ENCODE results near the gene CPA5.
"Not testable (repeated sequence)": the region's sequence is repeated elsewhere in the genome, so short reads cannot be mapped to it uniquely, and the experiment has no call there.

The CPA5 gene

DNA sequence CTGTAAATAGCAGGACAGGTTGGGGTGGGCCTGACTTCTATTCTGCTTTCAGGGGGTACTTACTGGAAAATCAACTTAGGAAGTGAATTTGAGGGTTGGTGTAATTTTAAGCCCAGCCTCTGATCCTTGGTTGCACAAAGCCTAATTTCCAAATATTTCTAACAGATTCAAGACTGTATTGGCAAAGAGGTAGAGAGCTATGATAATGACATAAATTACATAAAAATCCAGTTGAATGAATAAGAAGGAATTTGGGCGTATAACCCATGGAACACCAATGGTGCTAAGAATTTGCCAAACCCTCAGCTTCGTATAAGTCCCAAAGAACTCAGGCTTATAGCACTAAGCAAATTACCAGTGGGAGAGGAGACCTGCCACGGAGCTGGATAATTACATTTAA is 39.7 kb upstream of the CPA5 start:
- Histone ChIP-seq H3K27me3 (ENCODE audit: insufficient read depth, low read depth, severe bottlenecking) (no peaks in the 10 kb centered on the region), H3K27ac (no peak overlapping the region), H3K9me3 (ENCODE audit: severe bottlenecking) (no peaks in the 10 kb centered on the region), H3K4me3 (ENCODE audit: low read depth, low read length) (no peak overlapping the region), H3K36me3 (no peaks in the 10 kb centered on the region)
- TF ChIP-seq, protein P1, sequence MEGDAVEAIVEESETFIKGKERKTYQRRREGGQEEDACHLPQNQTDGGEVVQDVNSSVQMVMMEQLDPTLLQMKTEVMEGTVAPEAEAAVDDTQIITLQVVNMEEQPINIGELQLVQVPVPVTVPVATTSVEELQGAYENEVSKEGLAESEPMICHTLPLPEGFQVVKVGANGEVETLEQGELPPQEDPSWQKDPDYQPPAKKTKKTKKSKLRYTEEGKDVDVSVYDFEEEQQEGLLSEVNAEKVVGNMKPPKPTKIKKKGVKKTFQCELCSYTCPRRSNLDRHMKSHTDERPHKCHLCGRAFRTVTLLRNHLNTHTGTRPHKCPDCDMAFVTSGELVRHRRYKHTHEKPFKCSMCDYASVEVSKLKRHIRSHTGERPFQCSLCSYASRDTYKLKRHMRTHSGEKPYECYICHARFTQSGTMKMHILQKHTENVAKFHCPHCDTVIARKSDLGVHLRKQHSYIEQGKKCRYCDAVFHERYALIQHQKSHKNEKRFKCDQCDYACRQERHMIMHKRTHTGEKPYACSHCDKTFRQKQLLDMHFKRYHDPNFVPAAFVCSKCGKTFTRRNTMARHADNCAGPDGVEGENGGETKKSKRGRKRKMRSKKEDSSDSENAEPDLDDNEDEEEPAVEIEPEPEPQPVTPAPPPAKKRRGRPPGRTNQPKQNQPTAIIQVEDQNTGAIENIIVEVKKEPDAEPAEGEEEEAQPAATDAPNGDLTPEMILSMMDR (IDR thresholded peaks at IDR 0.05; ENCODE audit: low read depth, low read length), result no peak
- DNase-seq, result no peak

DNA sequence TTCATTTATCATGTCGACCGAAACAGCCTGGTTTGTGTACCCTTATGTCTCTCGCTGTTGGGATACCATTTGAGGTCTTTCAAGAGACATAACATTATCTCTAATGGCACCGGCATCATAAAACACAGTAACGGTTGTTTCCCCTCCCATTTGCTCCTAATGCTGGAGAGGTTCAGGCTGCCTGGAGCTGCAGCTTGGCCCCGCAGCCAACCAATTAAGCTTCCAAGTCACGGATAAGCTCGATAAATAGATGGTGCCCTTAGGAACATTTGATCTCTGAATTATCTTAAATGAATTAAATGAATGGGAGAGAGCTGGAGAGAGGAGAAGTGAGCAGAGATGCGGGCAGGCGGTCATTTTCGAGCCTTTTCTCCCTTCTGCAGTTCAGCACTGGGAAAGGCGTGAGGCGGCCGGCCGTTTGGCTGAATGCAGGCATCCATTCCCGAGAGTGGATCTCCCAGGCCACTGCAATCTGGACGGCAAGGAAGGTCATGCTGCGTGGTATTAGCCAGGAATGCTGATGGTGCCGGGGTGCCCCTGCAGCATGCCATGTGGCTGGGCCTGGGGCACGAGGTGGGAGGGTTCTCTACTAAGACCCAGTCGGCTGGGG is 39.1 kb upstream of the CPA5 start:
- no peak overlapping the region for H3K4me3 ChIP-seq (ENCODE audit: low read depth, low read length)

DNA sequence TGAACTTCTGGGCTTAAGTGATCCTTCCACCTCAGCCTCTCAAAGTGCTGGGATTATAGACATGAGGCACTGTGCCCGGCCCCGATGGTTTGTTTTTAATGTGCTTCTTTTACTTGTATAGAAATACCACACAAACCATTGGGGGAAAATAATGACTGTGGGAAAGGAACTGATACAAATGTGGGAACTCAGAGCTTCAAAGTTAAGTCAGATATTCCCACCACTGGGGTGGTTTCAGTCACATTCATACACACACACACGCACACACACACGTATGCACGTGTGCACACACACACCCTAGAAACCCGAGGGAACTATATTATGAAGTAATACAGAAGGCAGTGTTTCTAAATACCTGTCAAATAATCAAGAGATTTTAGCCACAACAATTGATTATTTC is 34.6 kb upstream of the CPA5 start:
- DNase-seq, result no peak

More for the DNA sequence above, 39.1 kb upstream of the CPA5 start:
- no peak overlapping the region for H3K27ac ChIP-seq
- no peaks in the 10 kb centered on the region for H3K9me3 ChIP-seq (ENCODE audit: severe bottlenecking)
- no peak for DNase-seq
- H3K27me3 ChIP-seq (ENCODE audit: insufficient read depth, low read depth, severe bottlenecking), result no peaks in the 10 kb centered on the region
- no peaks in the 10 kb centered on the region for H3K36me3 ChIP-seq
- TF ChIP-seq, protein P1 (IDR thresholded peaks at IDR 0.05; ENCODE audit: low read depth, low read length), result no peak

DNA sequence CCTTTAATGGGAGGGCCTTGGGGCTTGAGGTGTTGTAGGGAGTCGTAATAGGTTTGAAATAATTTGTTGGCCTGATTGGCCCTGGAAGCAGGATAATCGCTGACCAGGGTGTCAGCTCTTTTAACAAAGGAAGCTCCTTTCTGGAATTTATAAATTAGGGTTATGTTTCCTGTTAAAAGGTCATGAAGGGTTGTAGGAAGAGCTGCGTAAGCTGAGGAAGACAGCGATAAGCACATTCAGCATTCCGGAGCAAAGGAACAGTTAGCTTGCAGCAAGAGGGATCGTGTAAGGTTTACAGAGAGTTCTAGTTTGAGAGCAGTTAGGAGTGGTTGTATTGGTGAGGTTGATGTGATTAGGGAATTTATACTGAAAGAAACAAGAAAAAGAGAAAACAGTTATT is 30.3 kb upstream of the CPA5 start:
- Histone ChIP-seq H3K27ac (no peak overlapping the region), H3K9me3 (ENCODE audit: severe bottlenecking) (peaks cover 3% of the 10 kb centered on the region), H3K27me3 (ENCODE audit: insufficient read depth, low read depth, severe bottlenecking) (no peaks in the 10 kb centered on the region), H3K4me3 (ENCODE audit: low read depth, low read length) (no peak overlapping the region), H3K36me3 (no peaks in the 10 kb centered on the region)
- TF ChIP-seq, protein P1 (IDR thresholded peaks at IDR 0.05; ENCODE audit: low read depth, low read length), result no peak
- no peak for DNase-seq

More for the DNA sequence above, 34.6 kb upstream of the CPA5 start:
- Histone ChIP-seq H3K9me3 (ENCODE audit: severe bottlenecking) (peaks cover 3% of the 10 kb centered on the region), H3K27me3 (ENCODE audit: insufficient read depth, low read depth, severe bottlenecking) (no peaks in the 10 kb centered on the region), H3K36me3 (no peaks in the 10 kb centered on the region), H3K4me3 (ENCODE audit: low read depth, low read length) (no peak overlapping the region), H3K27ac (no peak overlapping the region)
- TF ChIP-seq, protein P1 (IDR thresholded peaks at IDR 0.05; ENCODE audit: low read depth, low read length), result no peak

DNA sequence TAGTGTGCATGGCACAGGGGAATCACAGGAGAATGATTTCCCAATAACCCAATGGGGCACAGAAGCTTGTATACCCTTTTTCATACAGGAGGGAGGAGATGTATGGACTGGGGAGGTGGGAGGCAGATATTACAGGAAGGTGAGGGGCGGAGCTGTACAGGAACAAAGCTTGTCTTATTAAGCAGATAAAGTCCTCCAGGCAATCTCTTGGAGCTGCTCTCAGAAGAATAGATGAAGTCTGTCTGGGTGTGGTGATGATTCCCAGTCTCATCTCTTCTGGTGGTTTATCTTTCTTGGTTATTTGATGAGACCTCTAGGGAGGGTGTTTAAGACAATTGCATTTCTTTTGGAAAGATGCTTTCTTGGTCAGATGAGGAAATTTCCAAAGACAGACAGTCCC is 25.1 kb upstream of the CPA5 start:
- Histone ChIP-seq H3K27ac (no peak overlapping the region), H3K4me3 (ENCODE audit: low read depth, low read length) (no peak overlapping the region), H3K27me3 (ENCODE audit: insufficient read depth, low read depth, severe bottlenecking) (no peaks in the 10 kb centered on the region), H3K9me3 (ENCODE audit: severe bottlenecking) (no peaks in the 10 kb centered on the region), H3K36me3 (no peaks in the 10 kb centered on the region)
- DNase-seq, result no peak
- TF ChIP-seq, protein P1 (IDR thresholded peaks at IDR 0.05; ENCODE audit: low read depth, low read length), result no peak

DNA sequence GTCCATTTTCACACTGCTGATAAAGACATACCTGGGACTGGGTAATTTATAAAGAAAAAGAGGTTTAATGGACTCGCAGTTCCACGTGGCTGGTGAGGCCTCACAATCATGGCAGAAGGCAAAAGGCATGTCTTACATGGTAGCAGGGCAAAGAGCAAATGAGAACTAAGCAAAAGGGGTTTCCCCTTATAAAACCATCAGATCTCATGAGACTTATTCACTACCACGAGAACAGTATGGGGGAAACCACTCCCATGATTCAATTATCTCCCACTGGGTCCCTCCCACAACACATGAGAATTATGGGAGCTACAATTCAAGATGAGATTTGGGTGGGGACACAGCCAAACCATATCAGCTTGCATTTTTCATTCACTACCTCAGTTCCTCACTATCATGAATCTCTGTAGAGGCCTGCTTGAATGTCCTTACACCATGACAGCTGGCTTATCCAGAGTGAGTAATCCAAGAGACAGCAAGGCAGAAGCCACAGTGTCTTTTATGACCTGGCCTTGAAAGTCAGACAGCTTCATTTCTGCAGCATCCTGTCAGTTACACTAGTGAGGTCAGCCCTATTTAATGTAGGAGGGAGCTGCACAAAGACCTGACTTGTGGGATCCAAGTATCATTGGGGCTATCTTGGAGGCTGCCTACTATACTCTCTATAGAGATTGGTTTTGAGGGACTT is 22.9 kb upstream of the CPA5 start:
- not testable (repeated sequence) for H3K9me3 ChIP-seq (ENCODE audit: severe bottlenecking); DNase-seq; H3K4me3 ChIP-seq (ENCODE audit: low read depth, low read length); H3K27ac ChIP-seq; H3K36me3 ChIP-seq; H3K27me3 ChIP-seq (ENCODE audit: insufficient read depth, low read depth, severe bottlenecking)

Data from WERI-Rb-1 (cell line).